ENCODE results near the gene FITM1.

DNA sequence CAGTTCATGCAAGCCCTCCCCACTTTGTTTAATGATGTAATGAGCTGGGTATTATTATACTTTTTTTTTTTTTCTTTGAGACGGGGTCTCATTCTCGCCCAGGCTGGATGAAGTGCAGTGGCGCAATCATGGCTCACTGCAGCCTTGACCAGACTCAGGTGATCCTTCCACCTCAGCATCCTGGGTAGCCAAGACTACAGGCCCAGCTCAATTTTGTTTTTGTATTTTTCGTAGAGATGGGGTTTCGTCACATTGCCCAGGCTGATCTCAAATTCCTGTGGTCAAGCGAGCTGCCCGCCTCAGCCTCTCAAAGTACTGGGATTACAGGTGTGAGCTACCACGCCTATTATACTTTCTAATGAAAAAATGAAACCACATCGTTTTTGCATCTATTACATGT is 20.4 kb upstream of the FITM1 start:
- TF ChIP-seq POLR2AphosphoS5 (IDR thresholded peaks at IDR 0.05; ENCODE audit: borderline replicate concordance, low read depth, low read length) (no peak), EZH2 (IDR thresholded peaks at IDR 0.05) (no peak)

Data from SK-N-MC (cell line).